ENCODE measurements around the gene FAAP20.

FAAP20 gene

DNA sequence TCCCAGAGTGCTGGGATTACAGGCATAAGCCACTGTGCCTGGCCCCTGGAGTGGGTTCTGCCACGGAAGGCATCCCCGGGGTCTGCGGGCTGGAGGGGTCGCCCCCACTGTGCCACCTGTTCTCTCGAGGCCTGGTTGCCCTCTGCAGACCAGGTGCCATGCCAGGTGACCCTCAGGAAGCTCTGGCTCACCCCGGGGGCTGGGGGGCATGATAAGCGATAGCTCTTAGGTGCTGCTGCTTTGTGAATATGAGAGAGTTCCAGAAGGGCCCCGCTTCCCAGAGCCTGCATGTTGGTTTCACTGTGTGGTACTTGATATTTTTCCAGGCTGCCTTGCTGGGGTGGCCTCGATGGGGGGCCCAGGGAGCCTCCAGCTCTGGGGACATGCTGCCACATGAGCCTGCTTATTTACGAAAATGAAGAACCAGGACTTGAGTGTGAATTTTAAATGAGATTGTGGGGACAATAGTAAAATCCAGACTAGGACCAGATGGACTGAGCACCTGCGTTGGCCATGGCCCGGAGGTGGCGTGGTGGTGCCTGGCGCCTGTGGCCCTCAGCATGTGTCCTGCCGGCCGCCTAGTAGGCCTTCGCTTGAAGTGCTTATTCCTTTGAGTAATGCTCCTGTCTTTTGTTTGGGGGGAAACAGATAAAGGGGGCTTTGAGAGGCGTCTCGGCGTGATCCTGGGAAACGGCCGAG lies 40.9 kb upstream of the FAAP20 start:
- Histone ChIP-seq H3K27ac (ENCODE audit: low read length) (no peak overlapping the region), H3K27me3 (ENCODE audit: low read depth, low read length) (no peaks in the 10 kb centered on the region), H3K4me3 (ENCODE audit: low read depth in 1 of 2, low read length in 2 of 2) (peak overlapping the region in 1 of 2 donors; percentile 90), H3K4me1 (ENCODE audit: control insufficient read depth in 1 of 2, insufficient read depth in 2 of 2, low read length in 2 of 2) (peaks cover 40 to 91% of the 10 kb centered on the region in 2 donors), H3K9me3 (ENCODE audit: control insufficient read depth in 1 of 2, low read length in 2 of 2) (no peaks in the 10 kb centered on the region), H3K36me3 (ENCODE audit: control insufficient read depth in 1 of 2, insufficient read depth in 2 of 2, low read length in 2 of 2) (no peaks in the 10 kb centered on the region)

DNA sequence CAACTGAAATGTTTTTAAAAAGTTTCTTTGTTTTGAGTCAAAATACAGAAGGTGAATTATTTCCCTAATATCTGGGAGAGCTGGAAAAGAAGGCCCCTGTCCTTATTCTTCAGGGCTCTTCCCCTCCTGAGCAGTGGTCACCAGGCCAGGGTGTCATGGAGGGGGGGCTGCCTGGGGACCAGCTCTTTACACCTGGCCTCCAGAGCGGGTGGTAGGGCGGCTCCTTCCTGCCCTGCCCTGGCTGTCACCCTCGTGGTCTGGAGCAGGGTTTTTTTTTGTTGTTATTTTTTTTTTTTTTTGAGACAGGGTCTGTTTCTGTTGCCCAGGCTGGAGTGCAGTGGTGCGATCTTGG lies 40.2 kb upstream of the FAAP20 start:
- Histone ChIP-seq H3K36me3 (ENCODE audit: control insufficient read depth in 1 of 2, insufficient read depth in 2 of 2, low read length in 2 of 2) (no peaks in the 10 kb centered on the region), H3K9me3 (ENCODE audit: control insufficient read depth in 1 of 2, low read length in 2 of 2) (no peaks in the 10 kb centered on the region), H3K4me3 (ENCODE audit: low read depth in 1 of 2, low read length in 2 of 2) (peak overlapping the region; percentile 50 to 90), H3K27me3 (ENCODE audit: low read depth, low read length) (no peaks in the 10 kb centered on the region), H3K27ac (ENCODE audit: low read length) (peak overlapping the region; percentile 56), H3K4me1 (ENCODE audit: control insufficient read depth in 1 of 2, insufficient read depth in 2 of 2, low read length in 2 of 2) (peaks cover 33 to 88% of the 10 kb centered on the region in 2 donors)

DNA sequence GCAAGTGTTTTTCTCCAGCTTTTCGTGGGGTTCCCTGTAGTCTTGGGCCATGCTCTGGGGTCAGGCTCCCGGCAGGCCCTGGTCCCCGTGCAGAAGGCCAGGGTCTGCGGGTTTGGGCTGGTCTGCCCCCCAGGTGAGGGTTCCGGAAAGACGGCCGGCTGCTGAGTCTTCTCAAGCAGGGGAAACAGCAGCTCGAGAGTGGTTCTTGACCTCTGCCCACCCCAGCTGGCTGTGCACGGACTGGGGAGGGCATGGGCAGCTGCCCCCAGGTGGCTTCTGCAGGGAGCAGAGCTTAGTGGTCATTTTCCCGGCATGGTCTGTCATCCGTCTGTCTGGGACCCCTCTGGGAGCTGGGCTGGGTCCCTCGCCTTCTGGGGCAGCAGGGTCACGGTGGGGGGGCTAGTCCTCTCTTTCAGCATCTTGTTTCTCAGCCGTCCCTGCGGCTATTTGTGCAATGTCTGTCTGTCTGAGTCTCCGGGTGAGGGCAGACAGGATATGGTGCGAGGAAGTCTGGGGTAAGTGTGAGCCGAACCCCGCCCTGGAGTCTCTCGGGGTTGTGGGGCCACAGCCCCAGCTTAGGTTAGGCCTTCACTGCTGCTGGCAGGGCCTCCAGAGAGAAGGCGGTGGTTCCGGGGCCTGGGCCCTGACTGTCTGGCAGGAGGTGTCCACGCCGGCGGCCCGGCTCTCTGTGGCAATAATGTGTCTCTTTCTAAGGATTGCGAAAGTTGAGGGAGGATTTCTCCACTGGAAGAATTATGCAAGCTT lies 39.6 kb upstream of the FAAP20 start:
- Histone ChIP-seq H3K36me3 (ENCODE audit: control insufficient read depth in 1 of 2, insufficient read depth in 2 of 2, low read length in 2 of 2) (no peaks in the 10 kb centered on the region), H3K27ac (ENCODE audit: low read length) (peak overlapping the region; percentile 56), H3K4me1 (ENCODE audit: control insufficient read depth in 1 of 2, insufficient read depth in 2 of 2, low read length in 2 of 2) (peaks cover 27 to 82% of the 10 kb centered on the region in 2 donors), H3K27me3 (ENCODE audit: low read depth, low read length) (no peaks in the 10 kb centered on the region), H3K4me3 (ENCODE audit: low read depth in 1 of 2, low read length in 2 of 2) (peak overlapping the region; percentile 50 to 90), H3K9me3 (ENCODE audit: control insufficient read depth in 1 of 2, low read length in 2 of 2) (no peaks in the 10 kb centered on the region)

DNA sequence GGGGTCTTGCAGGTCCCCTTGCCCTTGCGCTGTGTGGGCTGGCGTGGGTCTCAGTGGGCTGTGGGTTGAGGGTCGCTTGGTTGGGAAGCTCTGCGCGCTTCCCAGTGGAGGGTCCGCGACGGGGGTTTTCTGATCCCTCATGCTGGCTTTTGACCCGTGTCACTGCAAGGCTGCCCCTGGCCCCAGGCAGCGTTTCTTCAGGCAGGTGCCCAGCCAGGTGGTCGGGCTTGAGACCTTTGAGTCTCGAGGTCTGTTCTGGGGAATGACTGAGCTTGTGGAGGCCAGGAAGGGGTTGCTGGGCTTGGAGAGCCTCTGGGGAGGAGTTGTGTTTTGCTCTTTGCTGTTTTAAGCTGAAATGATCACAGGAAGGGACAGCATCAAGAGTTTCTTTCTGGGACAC lies 38.9 kb upstream of the FAAP20 start:
- peak overlapping the region; percentile 50 to 90 for H3K4me3 ChIP-seq (ENCODE audit: low read depth in 1 of 2, low read length in 2 of 2)
- H3K27ac ChIP-seq (ENCODE audit: low read length): no peak overlapping the region
- peaks cover 27 to 75% of the 10 kb centered on the region in 2 donors for H3K4me1 ChIP-seq (ENCODE audit: control insufficient read depth in 1 of 2, insufficient read depth in 2 of 2, low read length in 2 of 2)
- H3K9me3 ChIP-seq (ENCODE audit: control insufficient read depth in 1 of 2, low read length in 2 of 2): no peaks in the 10 kb centered on the region
- no peaks in the 10 kb centered on the region for H3K36me3 ChIP-seq (ENCODE audit: control insufficient read depth in 1 of 2, insufficient read depth in 2 of 2, low read length in 2 of 2)
- H3K27me3 ChIP-seq (ENCODE audit: low read depth, low read length): no peaks in the 10 kb centered on the region

DNA sequence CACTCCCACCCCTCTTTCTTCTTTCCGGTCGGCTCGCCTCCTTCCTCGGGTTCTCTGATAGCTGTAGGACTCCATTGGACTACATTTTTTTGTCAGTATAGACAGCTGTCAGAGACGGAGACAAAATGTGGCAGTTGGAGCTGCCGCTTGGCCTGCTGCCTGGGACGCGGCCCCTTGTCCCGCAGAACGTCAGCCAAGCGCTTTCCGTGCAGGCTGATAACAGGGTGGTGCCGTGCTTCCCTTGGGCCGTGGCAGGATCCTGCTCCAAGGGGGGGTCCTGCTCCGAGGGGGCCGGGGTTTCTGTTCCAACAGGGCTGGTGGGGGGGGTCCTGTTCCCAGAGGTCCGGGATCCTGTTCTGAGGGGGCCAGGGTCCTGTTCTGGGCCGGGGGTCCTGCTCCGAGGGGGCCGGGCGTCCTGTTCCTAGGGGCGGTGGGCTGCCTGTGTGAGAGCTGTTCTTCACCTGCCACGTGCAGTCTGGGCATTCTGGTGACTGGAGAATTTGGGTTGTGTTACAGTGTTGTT lies 38.4 kb upstream of the FAAP20 start:
- no peaks in the 10 kb centered on the region for H3K9me3 ChIP-seq (ENCODE audit: control insufficient read depth in 1 of 2, low read length in 2 of 2)
- peaks cover 25 to 70% of the 10 kb centered on the region in 2 donors for H3K4me1 ChIP-seq (ENCODE audit: control insufficient read depth in 1 of 2, insufficient read depth in 2 of 2, low read length in 2 of 2)
- peak overlapping the region; percentile 75 to 90 for H3K4me3 ChIP-seq (ENCODE audit: low read depth in 1 of 2, low read length in 2 of 2)
- no peaks in the 10 kb centered on the region for H3K36me3 ChIP-seq (ENCODE audit: control insufficient read depth in 1 of 2, insufficient read depth in 2 of 2, low read length in 2 of 2)
- H3K27ac ChIP-seq (ENCODE audit: low read length): peak overlapping the region; percentile 79
- no peaks in the 10 kb centered on the region for H3K27me3 ChIP-seq (ENCODE audit: low read depth, low read length)

DNA sequence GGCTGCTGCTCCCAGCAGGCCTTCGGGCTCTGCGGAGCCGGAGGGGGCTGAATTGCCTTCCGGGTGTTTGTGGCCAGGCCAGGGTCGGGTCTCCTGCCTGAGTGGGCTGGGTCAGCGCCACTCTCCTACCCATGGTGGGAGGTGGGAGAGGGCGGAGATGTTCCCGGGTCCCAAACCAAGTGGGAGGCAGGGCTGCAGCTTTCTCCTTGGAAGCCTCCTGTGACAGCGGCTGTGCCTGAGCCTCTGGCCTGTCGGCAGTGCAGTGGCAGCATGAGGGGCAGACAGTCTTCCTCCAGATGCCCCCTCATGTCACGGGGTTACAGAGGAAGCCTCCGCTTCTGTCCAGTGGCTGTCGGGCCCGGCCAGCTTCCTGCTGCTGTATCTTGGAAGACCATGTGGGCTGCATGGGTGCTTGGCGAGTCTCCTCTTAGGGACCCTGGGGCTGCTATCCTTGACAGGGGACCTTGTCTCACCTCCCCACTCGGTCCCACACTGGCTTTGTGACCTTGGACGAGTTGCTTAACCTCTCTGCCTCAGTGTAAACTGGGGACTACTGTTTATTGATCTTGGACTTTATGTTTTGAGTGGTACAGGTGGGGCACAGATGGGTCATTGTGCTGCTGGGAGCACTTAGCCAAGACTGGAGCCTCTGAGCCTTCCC lies 37.8 kb upstream of the FAAP20 start:
- Histone ChIP-seq H3K27me3 (ENCODE audit: low read depth, low read length) (no peaks in the 10 kb centered on the region), H3K4me1 (ENCODE audit: control insufficient read depth in 1 of 2, insufficient read depth in 2 of 2, low read length in 2 of 2) (peaks cover 20 to 64% of the 10 kb centered on the region in 2 donors), H3K4me3 (ENCODE audit: low read depth in 1 of 2, low read length in 2 of 2) (peak overlapping the region; percentile 75 to 90), H3K36me3 (ENCODE audit: control insufficient read depth in 1 of 2, insufficient read depth in 2 of 2, low read length in 2 of 2) (no peaks in the 10 kb centered on the region), H3K9me3 (ENCODE audit: control insufficient read depth in 1 of 2, low read length in 2 of 2) (no peaks in the 10 kb centered on the region), H3K27ac (ENCODE audit: low read length) (peak overlapping the region; percentile 79)

DNA sequence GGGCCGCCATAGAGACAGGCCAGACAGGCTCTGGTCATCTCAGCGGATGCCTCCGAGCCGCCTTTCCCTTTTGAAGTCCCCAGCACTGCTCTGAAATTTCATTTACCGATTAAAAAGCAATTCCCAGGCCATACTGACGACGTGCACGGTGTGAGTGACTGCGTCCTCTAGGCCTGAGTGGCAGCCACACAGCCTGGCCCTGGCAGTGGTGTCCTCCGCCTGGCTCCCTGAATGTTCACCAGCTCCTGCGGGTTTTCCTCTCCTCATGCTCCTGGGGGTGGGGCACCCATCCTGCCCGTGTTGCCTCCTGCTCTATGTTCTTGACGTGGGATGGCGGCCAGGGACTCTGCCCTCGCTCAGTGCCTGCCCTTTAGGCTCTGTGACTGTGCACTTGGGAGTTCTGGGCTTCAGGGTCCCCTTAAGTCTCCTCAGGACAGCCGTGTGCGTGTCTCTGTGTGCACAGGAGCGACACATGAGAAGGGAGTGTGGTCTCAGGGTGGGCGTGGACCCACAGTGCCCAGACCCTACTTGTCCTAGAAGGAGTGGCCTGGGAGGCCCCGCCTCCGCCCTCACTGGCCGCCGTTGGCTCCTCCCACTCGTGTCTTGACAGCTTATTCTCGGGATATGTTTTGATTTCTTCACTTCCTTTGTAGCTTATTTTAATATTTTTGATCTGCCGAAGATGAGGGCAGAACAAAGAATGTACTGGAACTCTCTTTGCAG lies 37.1 kb upstream of the FAAP20 start:
- peak overlapping the region; percentile 75 to 90 for H3K4me3 ChIP-seq (ENCODE audit: low read depth in 1 of 2, low read length in 2 of 2)
- no peaks in the 10 kb centered on the region for H3K27me3 ChIP-seq (ENCODE audit: low read depth, low read length)
- H3K36me3 ChIP-seq (ENCODE audit: control insufficient read depth in 1 of 2, insufficient read depth in 2 of 2, low read length in 2 of 2): no peaks in the 10 kb centered on the region
- H3K27ac ChIP-seq (ENCODE audit: low read length): peak overlapping the region; percentile 79
- H3K9me3 ChIP-seq (ENCODE audit: control insufficient read depth in 1 of 2, low read length in 2 of 2): no peaks in the 10 kb centered on the region
- H3K4me1 ChIP-seq (ENCODE audit: control insufficient read depth in 1 of 2, insufficient read depth in 2 of 2, low read length in 2 of 2): peaks cover 13 to 57% of the 10 kb centered on the region in 2 donors

DNA sequence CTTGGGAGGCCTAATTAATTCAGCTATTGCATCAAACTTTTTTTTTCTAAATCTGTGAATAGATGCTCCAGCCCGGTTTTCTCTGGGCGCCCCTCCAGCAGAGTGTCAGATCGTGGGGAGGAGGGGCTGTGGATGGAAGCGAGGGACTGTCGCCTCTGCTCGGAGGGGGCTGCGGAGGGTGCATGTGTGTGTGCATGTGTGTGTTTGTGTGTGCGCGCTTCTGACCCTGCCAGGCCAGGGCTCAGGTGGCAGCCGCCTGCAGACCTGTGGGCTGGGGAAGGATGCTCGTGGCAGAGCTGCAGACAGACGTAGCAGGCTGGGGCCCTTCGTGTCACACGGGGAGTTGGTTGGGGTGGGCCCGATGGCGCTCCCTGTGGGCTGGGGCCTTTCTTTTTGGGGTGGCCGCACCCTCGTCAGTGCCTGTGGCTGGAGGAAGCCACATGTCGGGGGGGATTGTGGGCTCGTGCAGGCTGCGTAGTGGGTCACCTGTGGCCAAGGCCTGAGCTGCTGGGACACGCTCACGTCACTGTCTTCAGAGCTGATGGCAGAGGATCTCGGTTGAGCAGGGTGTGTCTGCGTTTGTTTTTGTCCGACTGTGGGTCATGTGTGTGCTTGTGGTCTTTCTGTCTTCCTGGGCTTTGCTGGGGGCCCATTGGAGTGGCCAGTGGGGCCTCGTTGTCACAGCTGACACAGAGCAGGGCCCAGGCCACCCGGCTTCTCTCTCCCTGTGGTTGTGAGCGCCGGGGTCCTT lies 36.4 kb upstream of the FAAP20 start:
- no peaks in the 10 kb centered on the region for H3K27me3 ChIP-seq (ENCODE audit: low read depth, low read length)
- no peaks in the 10 kb centered on the region for H3K9me3 ChIP-seq (ENCODE audit: control insufficient read depth in 1 of 2, low read length in 2 of 2)
- peak overlapping the region; percentile 75 to 90 for H3K4me3 ChIP-seq (ENCODE audit: low read depth in 1 of 2, low read length in 2 of 2)
- no peaks in the 10 kb centered on the region for H3K36me3 ChIP-seq (ENCODE audit: control insufficient read depth in 1 of 2, insufficient read depth in 2 of 2, low read length in 2 of 2)
- H3K4me1 ChIP-seq (ENCODE audit: control insufficient read depth in 1 of 2, insufficient read depth in 2 of 2, low read length in 2 of 2): peaks cover 13 to 50% of the 10 kb centered on the region in 2 donors
- H3K27ac ChIP-seq (ENCODE audit: low read length): peak overlapping the region; percentile 79

DNA sequence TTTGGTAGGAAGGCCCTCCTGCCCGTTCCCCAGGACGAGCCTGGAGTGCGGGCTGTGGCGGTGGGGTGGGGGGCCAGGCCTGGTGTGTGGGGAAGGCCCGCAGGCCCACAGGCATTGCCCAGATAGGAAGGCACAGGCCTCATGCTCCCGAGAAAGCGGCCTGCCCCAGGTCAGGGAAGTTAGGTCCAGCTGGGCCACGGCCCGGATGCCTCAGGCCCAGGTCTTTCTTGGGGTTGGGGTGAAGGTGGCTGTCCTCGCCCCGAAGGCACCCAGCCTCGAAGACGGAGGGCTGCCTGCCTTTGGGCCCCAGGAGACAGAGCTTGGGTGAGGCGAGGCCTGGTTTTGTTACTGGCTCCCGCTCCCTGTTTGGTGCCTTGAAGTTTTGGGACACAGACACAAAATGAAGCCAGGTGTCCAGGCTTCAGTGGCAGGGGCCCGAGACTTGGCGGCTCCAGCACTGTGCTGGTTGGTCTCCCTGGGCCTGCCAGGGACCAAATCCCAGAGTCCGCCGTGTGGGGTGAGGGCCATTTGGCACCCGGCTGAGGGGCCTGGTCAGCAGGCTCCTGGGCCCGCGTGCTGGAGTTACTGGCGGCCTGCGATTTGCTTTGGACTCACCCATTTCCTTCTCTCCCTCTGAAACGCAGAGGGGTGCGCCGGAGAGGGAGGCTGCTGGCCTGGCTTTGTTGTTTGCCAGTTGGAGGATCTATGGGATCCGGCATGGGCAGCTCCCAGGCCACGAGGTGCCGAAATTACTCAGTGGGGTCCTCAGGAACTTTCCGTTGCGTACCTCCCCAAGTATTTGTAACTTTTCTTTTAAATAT lies 35.5 kb upstream of the FAAP20 start:
- peak overlapping the region; percentile 79 for H3K27ac ChIP-seq (ENCODE audit: low read length)
- no peaks in the 10 kb centered on the region for H3K36me3 ChIP-seq (ENCODE audit: control insufficient read depth in 1 of 2, insufficient read depth in 2 of 2, low read length in 2 of 2)
- no peaks in the 10 kb centered on the region for H3K9me3 ChIP-seq (ENCODE audit: control insufficient read depth in 1 of 2, low read length in 2 of 2)
- H3K4me1 ChIP-seq (ENCODE audit: control insufficient read depth in 1 of 2, insufficient read depth in 2 of 2, low read length in 2 of 2): peaks cover 13 to 41% of the 10 kb centered on the region in 2 donors
- no peaks in the 10 kb centered on the region for H3K27me3 ChIP-seq (ENCODE audit: low read depth, low read length)
- H3K4me3 ChIP-seq (ENCODE audit: low read depth in 1 of 2, low read length in 2 of 2): peak overlapping the region; percentile 75 to 90

All from muscle layer of duodenum (tissue), 2 donors.